DOHH2 (cell line): Measurements from ENCODE around the gene CEACAM4.

Source experiments
- EZH2phosphoT487 ChIP-seq: fragments of 200-600 bp; sonication (generic); IDR thresholded peaks from 2 replicates; pipeline ENCODE4 v1.6.1; 2017; ENCODE audit warnings: borderline replicate concordance, mild to moderate bottlenecking, antibody characterized with exemption, low read length, moderate library complexity, mixed read lengths
- TF ChIP-seq, protein P1 (sequence below): fragments of 200-600 bp; sonication (generic); IDR thresholded peaks from one replicate; pipeline ENCODE4 v1.5.1; 2014; ENCODE audit warnings: antibody characterized with exemption, mild to moderate bottlenecking, low read depth, low read length; ENCODE audit not compliant: poor library complexity, severe bottlenecking

DNA sequence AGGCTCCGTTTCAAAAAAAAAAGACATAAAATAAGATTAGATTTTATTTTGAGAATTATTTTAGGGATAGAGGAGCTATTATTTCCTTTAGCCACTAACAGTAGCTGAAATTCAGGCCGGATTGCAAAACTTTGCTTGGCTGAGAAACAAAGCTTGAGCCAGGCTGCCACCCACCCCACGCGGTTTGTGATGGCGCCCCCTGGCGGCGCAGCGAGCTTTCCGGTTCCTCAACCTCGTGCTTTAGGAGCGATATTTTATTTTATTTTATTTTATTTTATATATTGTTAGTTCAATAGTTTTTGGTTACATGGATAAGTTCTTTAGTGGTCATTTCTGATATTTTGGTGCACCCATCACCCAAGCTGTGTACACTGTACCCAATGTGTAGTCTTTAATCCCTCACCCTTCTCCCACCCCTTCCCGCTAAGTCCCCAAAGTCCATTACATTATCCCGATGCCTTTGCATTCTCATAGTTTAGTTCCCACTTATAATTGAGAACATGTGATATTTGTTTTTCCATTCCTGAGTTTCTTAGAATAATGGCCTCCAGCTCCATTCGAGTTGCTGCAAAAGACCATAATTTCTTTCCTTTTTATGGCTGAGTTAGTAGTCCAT, 19.8 kb upstream of the CEACAM4 start:
- TF ChIP-seq, protein P1, sequence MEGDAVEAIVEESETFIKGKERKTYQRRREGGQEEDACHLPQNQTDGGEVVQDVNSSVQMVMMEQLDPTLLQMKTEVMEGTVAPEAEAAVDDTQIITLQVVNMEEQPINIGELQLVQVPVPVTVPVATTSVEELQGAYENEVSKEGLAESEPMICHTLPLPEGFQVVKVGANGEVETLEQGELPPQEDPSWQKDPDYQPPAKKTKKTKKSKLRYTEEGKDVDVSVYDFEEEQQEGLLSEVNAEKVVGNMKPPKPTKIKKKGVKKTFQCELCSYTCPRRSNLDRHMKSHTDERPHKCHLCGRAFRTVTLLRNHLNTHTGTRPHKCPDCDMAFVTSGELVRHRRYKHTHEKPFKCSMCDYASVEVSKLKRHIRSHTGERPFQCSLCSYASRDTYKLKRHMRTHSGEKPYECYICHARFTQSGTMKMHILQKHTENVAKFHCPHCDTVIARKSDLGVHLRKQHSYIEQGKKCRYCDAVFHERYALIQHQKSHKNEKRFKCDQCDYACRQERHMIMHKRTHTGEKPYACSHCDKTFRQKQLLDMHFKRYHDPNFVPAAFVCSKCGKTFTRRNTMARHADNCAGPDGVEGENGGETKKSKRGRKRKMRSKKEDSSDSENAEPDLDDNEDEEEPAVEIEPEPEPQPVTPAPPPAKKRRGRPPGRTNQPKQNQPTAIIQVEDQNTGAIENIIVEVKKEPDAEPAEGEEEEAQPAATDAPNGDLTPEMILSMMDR, result peak; percentile 35
- no peak for TF ChIP-seq EZH2phosphoT487
